ENCODE results near the gene LEMD3.

The LEMD3 gene

DNA sequence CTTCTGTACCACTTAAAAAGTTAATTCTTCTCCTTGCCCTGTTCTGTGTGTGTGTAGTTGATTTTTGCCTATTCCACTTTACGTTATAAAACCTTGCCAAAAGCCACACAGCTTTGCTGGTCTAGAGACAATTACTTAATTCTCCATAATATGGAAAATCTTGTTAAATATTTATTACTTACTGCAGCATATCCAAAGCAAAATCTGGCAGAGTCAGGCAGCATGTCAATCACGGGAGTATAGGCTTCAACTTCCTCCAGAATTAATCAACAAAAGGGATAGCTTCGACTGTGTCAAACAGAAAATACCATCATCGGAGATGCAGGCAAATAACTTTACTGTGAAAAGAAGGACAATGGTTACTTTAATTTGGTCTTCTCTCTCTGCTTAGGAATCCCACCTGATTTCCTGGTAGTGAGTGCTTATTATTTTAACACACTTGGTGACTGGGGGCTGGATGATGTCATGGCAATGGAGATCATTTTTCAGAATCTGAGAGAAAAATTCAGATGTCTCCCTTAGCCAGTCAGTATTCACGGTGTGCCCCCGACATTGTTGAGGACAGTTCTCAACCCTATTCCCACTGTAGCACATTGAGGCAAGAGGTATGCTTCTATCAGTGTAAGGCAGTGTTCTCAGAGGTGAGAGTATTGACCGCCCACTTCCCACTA, 105.4 kb downstream of the LEMD3 start:
- TF ChIP-seq, protein P1, sequence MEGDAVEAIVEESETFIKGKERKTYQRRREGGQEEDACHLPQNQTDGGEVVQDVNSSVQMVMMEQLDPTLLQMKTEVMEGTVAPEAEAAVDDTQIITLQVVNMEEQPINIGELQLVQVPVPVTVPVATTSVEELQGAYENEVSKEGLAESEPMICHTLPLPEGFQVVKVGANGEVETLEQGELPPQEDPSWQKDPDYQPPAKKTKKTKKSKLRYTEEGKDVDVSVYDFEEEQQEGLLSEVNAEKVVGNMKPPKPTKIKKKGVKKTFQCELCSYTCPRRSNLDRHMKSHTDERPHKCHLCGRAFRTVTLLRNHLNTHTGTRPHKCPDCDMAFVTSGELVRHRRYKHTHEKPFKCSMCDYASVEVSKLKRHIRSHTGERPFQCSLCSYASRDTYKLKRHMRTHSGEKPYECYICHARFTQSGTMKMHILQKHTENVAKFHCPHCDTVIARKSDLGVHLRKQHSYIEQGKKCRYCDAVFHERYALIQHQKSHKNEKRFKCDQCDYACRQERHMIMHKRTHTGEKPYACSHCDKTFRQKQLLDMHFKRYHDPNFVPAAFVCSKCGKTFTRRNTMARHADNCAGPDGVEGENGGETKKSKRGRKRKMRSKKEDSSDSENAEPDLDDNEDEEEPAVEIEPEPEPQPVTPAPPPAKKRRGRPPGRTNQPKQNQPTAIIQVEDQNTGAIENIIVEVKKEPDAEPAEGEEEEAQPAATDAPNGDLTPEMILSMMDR (IDR thresholded peaks at IDR 0.05; ENCODE audit: control insufficient read depth, insufficient read depth, low read depth, low read length, missing control alignments) = no peak
- DNase-seq (ENCODE audit: low read depth) = no peak
- no peak overlapping the region for H3K4me3 ChIP-seq (ENCODE audit: control insufficient read depth, low read depth, low read length)

DNA sequence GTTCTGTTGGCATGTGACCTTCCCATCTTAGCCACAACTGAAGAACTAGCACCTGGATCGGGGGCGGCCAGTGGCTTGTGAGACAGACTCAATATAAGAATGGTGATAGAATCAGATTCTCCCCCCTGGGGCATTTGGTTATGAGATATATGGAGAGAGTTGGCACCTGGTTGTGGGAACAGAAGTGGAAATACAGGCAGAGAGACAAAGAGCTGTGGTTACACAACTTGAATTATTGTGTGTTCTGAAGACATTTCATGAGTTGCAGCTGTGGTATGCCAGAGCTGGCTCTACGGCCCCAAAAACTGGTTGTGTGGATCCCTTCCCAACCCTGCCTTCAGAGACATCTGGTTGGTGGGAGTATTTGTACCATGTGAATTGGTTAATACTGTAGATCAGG, 106.2 kb downstream of the LEMD3 start:
- TF ChIP-seq, protein P1 (IDR thresholded peaks at IDR 0.05; ENCODE audit: control insufficient read depth, insufficient read depth, low read depth, low read length, missing control alignments) = no peak
- no peak for DNase-seq (ENCODE audit: low read depth)
- no peak overlapping the region for H3K4me3 ChIP-seq (ENCODE audit: control insufficient read depth, low read depth, low read length)

GRCh38 chr12:65276916-65277530, 107.6 kb downstream of the LEMD3 start:
- TF ChIP-seq, protein P1 (IDR thresholded peaks at IDR 0.05; ENCODE audit: control insufficient read depth, insufficient read depth, low read depth, low read length, missing control alignments) = no peak
- H3K4me3 ChIP-seq (ENCODE audit: control insufficient read depth, low read depth, low read length) = no peak overlapping the region
- DNase-seq (ENCODE audit: low read depth) = no peak

- TF ChIP-seq, protein P1 (IDR thresholded peaks at IDR 0.05; ENCODE audit: control insufficient read depth, insufficient read depth, low read depth, low read length, missing control alignments) = no peak
- DNase-seq (ENCODE audit: low read depth) = no peak
- H3K4me3 ChIP-seq (ENCODE audit: control insufficient read depth, low read depth, low read length) = peak overlapping the region; percentile 99
These were observed 108.7 kb downstream of the LEMD3 start for GRCh38 chr12:65277994-65278575.

DNA sequence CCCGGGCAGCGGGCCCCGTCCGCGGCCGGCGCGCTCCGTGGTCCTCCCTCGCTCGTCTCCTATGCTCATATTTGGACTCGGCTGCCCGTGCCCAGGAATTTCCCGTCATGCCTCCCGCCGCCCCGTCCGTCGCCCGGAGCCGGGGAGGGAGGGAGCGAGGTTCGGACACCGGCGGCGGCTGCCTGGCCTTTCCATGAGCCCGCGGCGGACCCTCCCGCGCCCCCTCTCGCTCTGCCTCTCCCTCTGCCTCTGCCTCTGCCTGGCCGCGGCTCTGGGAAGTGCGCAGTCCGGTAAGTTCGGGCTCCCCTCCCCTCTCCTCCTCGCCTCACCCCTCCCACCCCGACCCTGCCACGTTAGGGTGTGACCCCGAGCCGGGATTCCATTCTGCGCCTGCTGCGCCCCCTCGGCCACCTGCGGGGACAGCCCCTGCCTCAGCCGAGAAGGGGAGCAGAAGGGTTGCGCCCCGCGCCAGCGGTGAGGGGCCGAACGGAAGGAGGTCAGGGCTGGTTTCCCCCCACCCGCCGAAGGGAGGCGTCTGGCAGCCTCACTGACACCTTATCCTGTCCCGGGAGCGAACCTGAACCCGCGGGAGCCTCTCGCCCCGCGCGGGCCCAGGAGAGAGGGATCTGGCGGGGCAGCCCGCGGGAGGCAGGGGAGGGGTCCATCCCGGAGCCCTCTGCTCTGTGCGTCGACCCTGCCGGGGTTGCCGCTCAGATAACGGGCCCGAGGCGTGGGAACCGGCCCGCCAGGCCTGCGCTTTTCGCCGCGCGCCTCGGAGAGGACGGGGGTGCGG, 109.4 kb downstream of the LEMD3 start, which contains the start of gene MSRB3:
Gene MSRB3, plus strand, starts transcription at position 108 of the 793 bp plus-strand sequence. CDS start 29,897 bp downstream, outside the sequence.
- H3K4me3 ChIP-seq (ENCODE audit: control insufficient read depth, low read depth, low read length) = peak within 1 kb of the TSS; percentile 99
- TF ChIP-seq, protein P1 (IDR thresholded peaks at IDR 0.05; ENCODE audit: control insufficient read depth, insufficient read depth, low read depth, low read length, missing control alignments) = no peak
- peak; percentile 24 for DNase-seq (ENCODE audit: low read depth)

- DNase-seq (ENCODE audit: low read depth) = no peak
- peak overlapping the region; percentile 99 for H3K4me3 ChIP-seq (ENCODE audit: control insufficient read depth, low read depth, low read length)
- TF ChIP-seq, protein P1 (IDR thresholded peaks at IDR 0.05; ENCODE audit: control insufficient read depth, insufficient read depth, low read depth, low read length, missing control alignments) = no peak
These were observed 110.2 kb downstream of the LEMD3 start for GRCh38 chr12:65279369-65280112.

All from AG09309 (cell line).